Neural progenitor cell (in vitro differentiated cells): ENCODE measurements around the gene SUSD6. TPM values are rescaled to one million over a fixed set of nuclear protein-coding genes. Genes with fewer than 3 reads are reported as not detected.

ENCODE experiments used
- DNase-seq: peaks from one replicate; pipeline ENCODE4 v3.0.0-alpha.2; 2016; ENCODE audit warnings: low spot score
- H2AFZ ChIP-seq: fragments of 200-600 bp; sonication (generic); replicated peaks from 2 replicates; pipeline ENCODE4 v1.6.1; 2016; ENCODE audit warnings: antibody characterized with exemption
- H3F3A ChIP-seq: fragments of 200-600 bp; sonication (generic); 2 replicates; pipeline ENCODE4 v1.6.1; 2016; ENCODE audit warnings: antibody characterized with exemption, low read depth
- H3K27ac ChIP-seq: fragments of 200-600 bp; sonication (generic); 2 replicates; pipeline ENCODE4 v1.5.1; 2016; ENCODE audit warnings: mild to moderate bottlenecking
- H3K27me3 ChIP-seq: fragments of 200-600 bp; sonication (generic); 2 replicates; pipeline ENCODE4 v1.6.1; 2016; ENCODE audit warnings: mild to moderate bottlenecking, moderate library complexity
- H3K36me3 ChIP-seq: fragments of 200-600 bp; sonication (generic); 2 replicates; pipeline ENCODE4 v1.5.1; 2016
- H3K4me1 ChIP-seq: fragments of 200-600 bp; sonication (generic); 2 replicates; pipeline ENCODE4 v1.6.1; 2016; ENCODE audit warnings: mixed run types
- H3K4me2 ChIP-seq: fragments of 200-600 bp; sonication (generic); 2 replicates; pipeline ENCODE4 v1.6.1; 2016
- H3K4me3 ChIP-seq: fragments of 200-600 bp; sonication (generic); 2 replicates; pipeline ENCODE4 v1.5.1; 2016
- H3K79me2 ChIP-seq: fragments of 200-600 bp; sonication (generic); 2 replicates; pipeline ENCODE4 v1.6.1; 2016; ENCODE audit warnings: low read depth
- H3K9ac ChIP-seq: fragments of 200-600 bp; sonication (generic); 2 replicates; pipeline ENCODE4 v1.6.1; 2016
- H3K9me3 ChIP-seq: fragments of 200-600 bp; sonication (generic); 2 replicates; pipeline ENCODE4 v1.5.1; 2016; ENCODE audit warnings: low read depth
- H4K20me1 ChIP-seq: fragments of 200-600 bp; sonication (generic); 2 replicates; pipeline ENCODE4 v1.6.1; 2016; ENCODE audit warnings: low read depth
- H3K27ac Mint-ChIP-seq: 3 replicates; pipeline ENCODE4 v1.8.0; 2021; ENCODE audit warnings: mixed read lengths
- H3K27me3 Mint-ChIP-seq: 2 replicates; pipeline ENCODE4 v1.8.0; 2022; ENCODE audit warnings: low read depth, mild to moderate bottlenecking, inconsistent platforms, moderate library complexity, mixed read lengths; ENCODE audit not compliant: insufficient read depth
- H3K36me3 Mint-ChIP-seq: 3 replicates; pipeline ENCODE4 v1.8.0; 2021; ENCODE audit warnings: mixed read lengths
- H3K4me1 Mint-ChIP-seq: 3 replicates; pipeline ENCODE4 v1.8.0; 2021; ENCODE audit warnings: mixed read lengths
- H3K4me3 Mint-ChIP-seq: 3 replicates; pipeline ENCODE4 v1.8.0; 2021; ENCODE audit warnings: mild to moderate bottlenecking, moderate library complexity, mixed read lengths
- H3K9me3 Mint-ChIP-seq: 3 replicates; pipeline ENCODE4 v1.8.0; 2020; ENCODE audit warnings: mixed read lengths
- EZH2 ChIP-seq: fragments of 200-600 bp; sonication (generic); IDR thresholded peaks from 2 replicates; pipeline ENCODE4 v1.6.1; 2017; ENCODE audit warnings: antibody characterized with exemption, mild to moderate bottlenecking, moderate library complexity
- EZH2phosphoT487 ChIP-seq: fragments of 200-600 bp; sonication (generic); IDR thresholded peaks from 2 replicates; pipeline ENCODE4 v1.6.1; 2017; ENCODE audit warnings: antibody characterized with exemption
- total RNA-seq: library from RNA; depleted of rRNA; stranded (reverse); fragments of >200 nt; gene quantifications from 2 replicates; pipeline ENCODE4 v1.2.3, GENCODE V29; 2015; ENCODE audit warnings: low replicate concordance
- TF ChIP-seq, protein P1 (sequence below): fragments of 200-600 bp; sonication (generic); IDR thresholded peaks from 2 replicates; pipeline ENCODE4 v1.5.1; 2017; ENCODE audit warnings: antibody characterized with exemption, mild to moderate bottlenecking

SUSD6 gene
- total RNA-seq, 1 donor from 2014 or later = 6.3 TPM

GRCh38 chr14:69624136-69624535, 12.7 kb downstream of the SUSD6 start:
- H3K27me3 Mint-ChIP-seq = peaks cover 2% of the 10 kb centered on the region
- H3K4me1 Mint-ChIP-seq = peaks cover 11% of the 10 kb centered on the region
- no peaks in the 10 kb centered on the region for H3K9me3 ChIP-seq
- peaks cover 45% of the 10 kb centered on the region for H3K79me2 ChIP-seq
- TF ChIP-seq EZH2phosphoT487 (no peak), EZH2 (no peak)
- TF ChIP-seq, protein P1, sequence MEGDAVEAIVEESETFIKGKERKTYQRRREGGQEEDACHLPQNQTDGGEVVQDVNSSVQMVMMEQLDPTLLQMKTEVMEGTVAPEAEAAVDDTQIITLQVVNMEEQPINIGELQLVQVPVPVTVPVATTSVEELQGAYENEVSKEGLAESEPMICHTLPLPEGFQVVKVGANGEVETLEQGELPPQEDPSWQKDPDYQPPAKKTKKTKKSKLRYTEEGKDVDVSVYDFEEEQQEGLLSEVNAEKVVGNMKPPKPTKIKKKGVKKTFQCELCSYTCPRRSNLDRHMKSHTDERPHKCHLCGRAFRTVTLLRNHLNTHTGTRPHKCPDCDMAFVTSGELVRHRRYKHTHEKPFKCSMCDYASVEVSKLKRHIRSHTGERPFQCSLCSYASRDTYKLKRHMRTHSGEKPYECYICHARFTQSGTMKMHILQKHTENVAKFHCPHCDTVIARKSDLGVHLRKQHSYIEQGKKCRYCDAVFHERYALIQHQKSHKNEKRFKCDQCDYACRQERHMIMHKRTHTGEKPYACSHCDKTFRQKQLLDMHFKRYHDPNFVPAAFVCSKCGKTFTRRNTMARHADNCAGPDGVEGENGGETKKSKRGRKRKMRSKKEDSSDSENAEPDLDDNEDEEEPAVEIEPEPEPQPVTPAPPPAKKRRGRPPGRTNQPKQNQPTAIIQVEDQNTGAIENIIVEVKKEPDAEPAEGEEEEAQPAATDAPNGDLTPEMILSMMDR = no peak
- H3K4me1 ChIP-seq = peaks cover 11% of the 10 kb centered on the region
- DNase-seq = no peak
- no peaks in the 10 kb centered on the region for H3K36me3 ChIP-seq
- H3K4me2 ChIP-seq = no peak overlapping the region
- no peaks in the 10 kb centered on the region for H3K27me3 ChIP-seq
- H4K20me1 ChIP-seq = peaks cover 13% of the 10 kb centered on the region
- no peak overlapping the region for H2AFZ ChIP-seq
- H3K27ac Mint-ChIP-seq = no peak overlapping the region
- no peaks in the 10 kb centered on the region for H3K36me3 Mint-ChIP-seq
- no peak overlapping the region for H3K27ac ChIP-seq
- no peaks in the 10 kb centered on the region for H3K9me3 Mint-ChIP-seq
- H3K9ac ChIP-seq = no peak overlapping the region
- no peak overlapping the region for H3K4me3 Mint-ChIP-seq
- H3K4me3 ChIP-seq = no peak overlapping the region
- no peaks in the 10 kb centered on the region for H3F3A ChIP-seq

DNA sequence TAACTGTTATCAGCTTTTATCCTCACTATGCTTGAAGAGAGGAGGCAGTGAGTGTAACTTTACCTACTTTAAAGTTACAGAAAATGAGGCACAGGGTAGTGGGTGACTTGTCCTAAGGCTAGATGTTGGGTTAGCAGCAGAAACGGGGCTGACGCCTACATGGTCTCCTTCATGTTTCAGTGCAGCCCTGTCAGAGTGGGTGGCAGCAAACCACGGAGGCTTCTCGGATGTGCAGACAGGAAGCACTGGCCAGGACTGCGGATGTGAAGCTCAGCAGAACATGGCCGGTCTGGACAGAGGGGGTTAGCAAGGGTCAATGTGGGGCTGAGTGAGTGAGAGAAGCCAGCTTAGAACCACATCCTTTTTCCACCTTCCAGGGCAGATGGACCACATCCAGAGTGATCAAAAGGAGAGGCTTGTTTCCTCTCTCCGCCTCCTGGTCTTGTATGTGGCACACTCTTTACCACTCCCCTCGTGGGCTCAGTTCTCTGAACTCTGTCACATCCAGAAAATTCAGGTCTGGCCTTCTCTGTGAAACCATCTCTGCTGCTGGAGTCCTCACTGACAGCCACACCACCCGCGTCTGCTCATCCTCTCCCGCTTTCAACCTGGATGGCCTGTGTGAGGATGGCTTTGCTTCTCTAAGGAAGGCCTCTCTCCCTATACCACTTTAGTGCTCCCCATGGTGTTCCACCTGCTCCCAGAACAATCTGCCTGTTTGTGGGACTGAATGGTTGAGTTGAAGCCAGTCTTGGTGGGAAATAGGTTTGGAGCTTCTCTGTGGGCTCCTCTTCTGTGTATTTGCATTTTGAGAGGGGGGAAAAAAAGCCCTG, 14.1 kb downstream of the SUSD6 start:
- H3K9ac ChIP-seq = no peak overlapping the region
- Mint-ChIP-seq H3K4me3 (no peak overlapping the region), H3K36me3 (no peaks in the 10 kb centered on the region), H3K27ac (no peak overlapping the region), H3K27me3 (peaks cover 2% of the 10 kb centered on the region), H3K4me1 (peaks cover 21% of the 10 kb centered on the region), H3K9me3 (no peaks in the 10 kb centered on the region)
- DNase-seq = no peak
- no peak overlapping the region for H3K27ac ChIP-seq
- H4K20me1 ChIP-seq = peaks cover 26% of the 10 kb centered on the region
- peaks cover 23% of the 10 kb centered on the region for H3K4me1 ChIP-seq
- H3K4me2 ChIP-seq = no peak overlapping the region
- no peak overlapping the region for H3K4me3 ChIP-seq
- TF ChIP-seq, protein P1 = no peak
- TF ChIP-seq EZH2 (no peak), EZH2phosphoT487 (no peak)
- H3K36me3 ChIP-seq = no peaks in the 10 kb centered on the region
- H2AFZ ChIP-seq = no peak overlapping the region
- no peaks in the 10 kb centered on the region for H3K9me3 ChIP-seq
- peaks cover 44% of the 10 kb centered on the region for H3K79me2 ChIP-seq
- no peaks in the 10 kb centered on the region for H3K27me3 ChIP-seq
- H3F3A ChIP-seq = no peaks in the 10 kb centered on the region

- Histone ChIP-seq H3K9me3 (no peaks in the 10 kb centered on the region), H3K27me3 (no peaks in the 10 kb centered on the region), H3K4me2 (no peak overlapping the region), H4K20me1 (peaks cover 30% of the 10 kb centered on the region), H3K36me3 (no peaks in the 10 kb centered on the region), H3K27ac (no peak overlapping the region), H3K79me2 (peaks cover 50% of the 10 kb centered on the region), H3K4me1 (peaks cover 28% of the 10 kb centered on the region), H3K4me3 (no peak overlapping the region), H3K9ac (no peak overlapping the region), H2AFZ (no peak overlapping the region), H3F3A (peaks cover 4% of the 10 kb centered on the region)
- DNase-seq = no peak
- TF ChIP-seq, protein P1 = no peak
- Mint-ChIP-seq H3K9me3 (no peaks in the 10 kb centered on the region), H3K27ac (no peak overlapping the region), H3K4me3 (no peak overlapping the region), H3K4me1 (peaks cover 21% of the 10 kb centered on the region), H3K36me3 (no peaks in the 10 kb centered on the region), H3K27me3 (peaks cover 2% of the 10 kb centered on the region)
Observed at GRCh38 chr14:69626132-69626500, 14.7 kb downstream of the SUSD6 start.
